HG02678 (cell line): ENCODE data around the gene PEAR1.
"Not testable (repeated sequence)": the region's sequence is repeated elsewhere in the genome, so short reads cannot be mapped to it uniquely, and the experiment has no call there.

Experiments used
- ATAC-seq: cut with Tn5 transposase; IDR thresholded peaks from one replicate; pipeline ENCODE4 v1.9.1; 2021; ENCODE audit warnings: mild to moderate bottlenecking, moderate library complexity; ENCODE audit not compliant: unreplicated experiment

The PEAR1 gene

GRCh38 chr1:156913809-156914387, 20.4 kb downstream of the PEAR1 start:
- ATAC-seq, result no peak

GRCh38 chr1:156914440-156914856, 20.9 kb downstream of the PEAR1 start:
- ATAC-seq, result no peak

- ATAC-seq, result no peak
Observed at GRCh38 chr1:156920233-156921052, 26.9 kb downstream of the PEAR1 start, which contains the start of gene LRRC71. Gene LRRC71 (plus strand): TSS chr1:156920632. CDS start chr1:156920804, 172 bp downstream.

- no peak for ATAC-seq
Observed at GRCh38 chr1:156921053-156921529, 27.6 kb downstream of the PEAR1 start.

- no peak for ATAC-seq
Observed at GRCh38 chr1:156922986-156923669, 29.6 kb downstream of the PEAR1 start.

GRCh38 chr1:156923670-156924477, 30.4 kb downstream of the PEAR1 start:
- no peak for ATAC-seq

GRCh38 chr1:156924478-156925153, 31.1 kb downstream of the PEAR1 start:
- no peak for ATAC-seq

- no peak for ATAC-seq
Observed at GRCh38 chr1:156925154-156926010, 31.9 kb downstream of the PEAR1 start.

- no peak for ATAC-seq
Observed at GRCh38 chr1:156926175-156926574, 32.7 kb downstream of the PEAR1 start.

- not testable (repeated sequence) for ATAC-seq
Observed at GRCh38 chr1:156926695-156927094, 33.2 kb downstream of the PEAR1 start.

GRCh38 chr1:156927215-156928042, 33.9 kb downstream of the PEAR1 start:
- ATAC-seq, result no peak

- no peak for ATAC-seq
Observed at GRCh38 chr1:156928043-156928602, 34.6 kb downstream of the PEAR1 start.

GRCh38 chr1:156929596-156930238, 36.2 kb downstream of the PEAR1 start:
- ATAC-seq, result no peak

- no peak for ATAC-seq
Observed at GRCh38 chr1:156930483-156930882, 37.0 kb downstream of the PEAR1 start.

- no peak for ATAC-seq
Observed at GRCh38 chr1:156931211-156931952, 37.9 kb downstream of the PEAR1 start.

GRCh38 chr1:156931974-156932710, 38.6 kb downstream of the PEAR1 start:
- no peak for ATAC-seq
